Kidney tubule cell (primary cell): ENCODE measurements around the gene UBA1.

ENCODE experiments used
- DNase-seq: peaks from one replicate; pipeline ENCODE4 v3.0.0-alpha.2; 2018; ENCODE audit warnings: low spot score

UBA1 gene

GRCh38 chrX:47212381-47213293 lies 19.0 kb downstream of the UBA1 start:
- DNase-seq, result no peak

GRCh38 chrX:47214435-47215077 lies 20.9 kb downstream of the UBA1 start:
- DNase-seq, result no peak

GRCh38 chrX:47215291-47215900 lies 21.8 kb downstream of the UBA1 start:
- DNase-seq, result peak; percentile 24

GRCh38 chrX:47216393-47216925 lies 22.8 kb downstream of the UBA1 start:
- no peak for DNase-seq

GRCh38 chrX:47217121-47217851 lies 23.7 kb downstream of the UBA1 start:
- DNase-seq, result peak; percentile 69

GRCh38 chrX:47217852-47218279 lies 24.2 kb downstream of the UBA1 start:
- DNase-seq, result peak; percentile 99

GRCh38 chrX:47218280-47218919 lies 24.8 kb downstream of the UBA1 start, which contains the start of gene CDK16:
TSS of gene CDK16 (plus strand) at chrX:47218681. CDS start at chrX:47223558, 4,877 bp downstream.
- DNase-seq, result peak; percentile 89

- peak; percentile 38 for DNase-seq
Observed at GRCh38 chrX:47218920-47219815, 25.5 kb downstream of the UBA1 start.

GRCh38 chrX:47221756-47222155 lies 28.1 kb downstream of the UBA1 start:
- DNase-seq, result no peak

- DNase-seq, result no peak
Observed at GRCh38 chrX:47222751-47223350, 29.2 kb downstream of the UBA1 start.

GRCh38 chrX:47223476-47224250 lies 30.0 kb downstream of the UBA1 start:
- no peak for DNase-seq

- DNase-seq, result no peak
Observed at GRCh38 chrX:47224266-47224895, 30.8 kb downstream of the UBA1 start.

- no peak for DNase-seq
Observed at GRCh38 chrX:47224896-47225290, 31.3 kb downstream of the UBA1 start.

GRCh38 chrX:47226071-47226470 lies 32.4 kb downstream of the UBA1 start:
- no peak for DNase-seq

- DNase-seq, result no peak
Observed at GRCh38 chrX:47226531-47227333, 33.1 kb downstream of the UBA1 start.

GRCh38 chrX:47227334-47227583 lies 33.6 kb downstream of the UBA1 start:
- no peak for DNase-seq

- DNase-seq, result no peak
Observed at GRCh38 chrX:47228550-47229270, 35.1 kb downstream of the UBA1 start.
